Gastrocnemius medialis (tissue), 4 donors: ENCODE data around the gene ARHGAP22.

Experiments
- POLR2A ChIP-seq, 2 donors: fragments of 450-650 bp; IDR thresholded peaks; one replicate each; pipeline ENCODE4 v1.6.1; 2017; ENCODE audit warnings: antibody characterized with exemption in 2 of 2, mild to moderate bottlenecking in 2 of 2, moderate library complexity in 2 of 2
- TF ChIP-seq, protein P1 (sequence below), 5 experiments: fragments of 450-650 bp in 3 of 5; fragments of 200-600 bp in 2 of 5; sonication (generic) in 2 of 5; IDR thresholded peaks in 4 of 5; conservative IDR thresholded peaks in 1 of 5; 1 replicate in 4 of 5; 2 replicates in 1 of 5; pipeline ENCODE4 v1.5.1; 2016 to 2019; ENCODE audit warnings: antibody characterized with exemption in 5 of 5, mild to moderate bottlenecking in 3 of 5, moderate library complexity in 3 of 5

DNA sequence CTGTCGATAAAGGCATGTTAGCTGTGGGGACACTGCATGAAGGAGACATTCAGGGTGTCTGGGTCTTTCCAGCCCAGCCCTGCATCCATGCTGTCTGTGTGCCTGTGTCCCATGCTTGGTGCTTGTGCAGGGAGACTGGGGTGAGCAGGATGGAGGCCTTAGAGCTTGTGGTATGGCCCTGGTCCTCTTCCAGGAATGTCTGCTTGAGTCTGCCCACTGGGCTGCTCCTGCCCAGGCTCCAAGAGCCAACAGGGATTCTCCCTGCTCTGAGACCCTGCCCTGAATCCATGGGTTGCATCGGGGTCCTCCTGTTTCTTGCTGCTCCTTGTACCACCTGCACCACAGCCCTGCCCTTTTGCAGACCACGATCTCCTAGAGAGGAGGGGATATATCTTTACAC lies 31.4 kb upstream of the ARHGAP22 start:
- TF ChIP-seq POLR2A (IDR thresholded peaks at IDR 0.05) = no peak
- TF ChIP-seq, protein P1, sequence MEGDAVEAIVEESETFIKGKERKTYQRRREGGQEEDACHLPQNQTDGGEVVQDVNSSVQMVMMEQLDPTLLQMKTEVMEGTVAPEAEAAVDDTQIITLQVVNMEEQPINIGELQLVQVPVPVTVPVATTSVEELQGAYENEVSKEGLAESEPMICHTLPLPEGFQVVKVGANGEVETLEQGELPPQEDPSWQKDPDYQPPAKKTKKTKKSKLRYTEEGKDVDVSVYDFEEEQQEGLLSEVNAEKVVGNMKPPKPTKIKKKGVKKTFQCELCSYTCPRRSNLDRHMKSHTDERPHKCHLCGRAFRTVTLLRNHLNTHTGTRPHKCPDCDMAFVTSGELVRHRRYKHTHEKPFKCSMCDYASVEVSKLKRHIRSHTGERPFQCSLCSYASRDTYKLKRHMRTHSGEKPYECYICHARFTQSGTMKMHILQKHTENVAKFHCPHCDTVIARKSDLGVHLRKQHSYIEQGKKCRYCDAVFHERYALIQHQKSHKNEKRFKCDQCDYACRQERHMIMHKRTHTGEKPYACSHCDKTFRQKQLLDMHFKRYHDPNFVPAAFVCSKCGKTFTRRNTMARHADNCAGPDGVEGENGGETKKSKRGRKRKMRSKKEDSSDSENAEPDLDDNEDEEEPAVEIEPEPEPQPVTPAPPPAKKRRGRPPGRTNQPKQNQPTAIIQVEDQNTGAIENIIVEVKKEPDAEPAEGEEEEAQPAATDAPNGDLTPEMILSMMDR (IDR thresholded peaks at IDR 0.05 in 4 of 5, conservative IDR thresholded peaks at IDR 0.05 in 1 of 5) = no peak
